GM18505 (cell line): ENCODE results near the gene RAB5B.
"Not testable (repeated sequence)": the region's sequence is repeated elsewhere in the genome, so short reads cannot be mapped to it uniquely, and the experiment has no call there.

Experiments used
- ATAC-seq: cut with Tn5 transposase; IDR thresholded peaks from one replicate; pipeline ENCODE4 v1.9.1; 2021; ENCODE audit not compliant: unreplicated experiment
- POLR2A ChIP-seq: IDR thresholded peaks from 4 replicates; pipeline ENCODE4 v1.6.1; 2011; ENCODE audit warnings: borderline replicate concordance; ENCODE audit not compliant: insufficient read depth, insufficient read length; ENCODE audit errors: extremely low read depth

The RAB5B gene

DNA sequence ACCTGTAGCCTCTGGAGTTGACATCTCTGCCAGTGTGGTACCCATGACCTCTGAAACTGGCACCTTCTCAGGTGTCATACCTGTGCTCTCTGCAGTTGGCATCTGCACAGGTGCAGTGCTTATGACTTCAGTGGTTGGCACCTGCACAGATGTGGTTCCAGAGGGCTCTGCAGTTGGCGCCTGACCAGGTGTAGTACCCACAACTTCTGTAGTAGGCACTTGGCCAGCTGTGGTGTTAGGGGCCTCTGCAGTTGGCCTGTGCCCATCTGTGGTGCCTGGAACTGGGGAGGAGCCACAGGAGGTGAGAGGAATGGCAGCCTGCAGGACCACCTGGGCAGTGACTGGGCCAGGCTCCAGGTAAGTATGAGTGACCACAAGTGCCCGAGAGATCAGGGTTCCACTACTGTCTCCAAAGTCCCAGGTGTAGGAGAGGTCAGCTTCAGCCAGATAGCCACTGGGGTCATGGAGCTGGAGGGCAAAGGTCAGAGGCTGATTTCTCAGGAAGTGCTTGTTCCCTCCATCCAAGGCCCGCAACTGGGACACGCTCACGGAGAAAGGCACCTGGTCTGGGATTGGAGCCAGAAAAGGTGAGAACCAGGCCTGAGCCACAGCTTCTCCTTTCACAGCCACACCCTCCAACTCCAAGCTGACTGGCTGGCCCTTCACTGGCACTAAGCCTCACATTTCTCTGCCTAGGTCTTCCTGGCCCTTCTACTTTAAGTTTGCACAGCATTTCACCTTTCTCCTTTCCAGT is 16.6 kb upstream of the RAB5B start:
- TF ChIP-seq POLR2A = no peak

GRCh38 chr12:55963760-55964159 is 10.1 kb upstream of the RAB5B start:
- no peak for TF ChIP-seq POLR2A
- ATAC-seq = no peak

More for the DNA sequence above, 16.6 kb upstream of the RAB5B start:
- no peak for ATAC-seq

DNA sequence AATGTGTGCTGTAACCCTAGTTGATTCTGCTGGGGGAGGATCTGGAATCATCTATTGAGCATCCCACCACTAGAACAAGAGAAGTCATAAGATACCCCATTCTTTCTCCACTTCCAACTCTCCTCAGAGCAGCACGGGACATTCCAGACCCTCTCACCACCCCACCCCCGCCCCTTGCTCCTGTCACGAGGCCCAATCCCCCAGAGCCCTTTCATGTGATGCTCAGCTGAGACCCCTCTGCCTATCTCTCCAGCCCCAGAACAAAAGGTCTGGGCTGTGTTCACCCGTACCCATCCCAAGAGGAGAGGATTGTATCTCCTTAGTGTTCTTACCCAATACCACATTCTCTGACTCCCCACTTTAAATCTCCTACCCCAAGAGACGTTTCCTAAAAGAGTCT is 8.6 kb upstream of the RAB5B start:
- no peak for TF ChIP-seq POLR2A
- ATAC-seq = no peak

DNA sequence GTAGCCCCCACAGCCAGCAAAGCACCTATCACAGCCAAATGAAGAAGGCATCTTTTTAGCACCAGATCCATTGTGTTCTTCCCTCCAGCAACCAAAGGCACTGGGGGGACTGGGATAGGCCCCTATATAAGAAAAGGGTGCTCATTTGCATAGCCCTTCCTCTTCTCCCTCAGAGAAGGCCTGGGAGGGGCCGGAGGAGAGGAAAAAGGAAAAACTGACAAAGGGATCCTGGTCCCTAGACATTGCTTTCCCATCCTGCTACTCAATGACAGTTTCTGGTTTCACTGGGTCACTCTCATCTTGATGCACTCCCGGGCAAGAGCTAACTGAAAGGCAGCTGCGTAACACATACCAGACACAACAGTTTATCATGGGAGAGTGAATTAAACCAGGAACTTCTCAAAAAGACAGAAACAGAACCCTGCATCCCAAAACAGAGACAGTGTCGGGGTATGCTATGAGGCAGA is 7.9 kb upstream of the RAB5B start, which contains the start of gene PMEL:
PMEL (minus strand) TSS at position 102 of the 467 bp plus-strand sequence; CDS start at position 71, 31 bp downstream.
- no peak for TF ChIP-seq POLR2A
- no peak for ATAC-seq

DNA sequence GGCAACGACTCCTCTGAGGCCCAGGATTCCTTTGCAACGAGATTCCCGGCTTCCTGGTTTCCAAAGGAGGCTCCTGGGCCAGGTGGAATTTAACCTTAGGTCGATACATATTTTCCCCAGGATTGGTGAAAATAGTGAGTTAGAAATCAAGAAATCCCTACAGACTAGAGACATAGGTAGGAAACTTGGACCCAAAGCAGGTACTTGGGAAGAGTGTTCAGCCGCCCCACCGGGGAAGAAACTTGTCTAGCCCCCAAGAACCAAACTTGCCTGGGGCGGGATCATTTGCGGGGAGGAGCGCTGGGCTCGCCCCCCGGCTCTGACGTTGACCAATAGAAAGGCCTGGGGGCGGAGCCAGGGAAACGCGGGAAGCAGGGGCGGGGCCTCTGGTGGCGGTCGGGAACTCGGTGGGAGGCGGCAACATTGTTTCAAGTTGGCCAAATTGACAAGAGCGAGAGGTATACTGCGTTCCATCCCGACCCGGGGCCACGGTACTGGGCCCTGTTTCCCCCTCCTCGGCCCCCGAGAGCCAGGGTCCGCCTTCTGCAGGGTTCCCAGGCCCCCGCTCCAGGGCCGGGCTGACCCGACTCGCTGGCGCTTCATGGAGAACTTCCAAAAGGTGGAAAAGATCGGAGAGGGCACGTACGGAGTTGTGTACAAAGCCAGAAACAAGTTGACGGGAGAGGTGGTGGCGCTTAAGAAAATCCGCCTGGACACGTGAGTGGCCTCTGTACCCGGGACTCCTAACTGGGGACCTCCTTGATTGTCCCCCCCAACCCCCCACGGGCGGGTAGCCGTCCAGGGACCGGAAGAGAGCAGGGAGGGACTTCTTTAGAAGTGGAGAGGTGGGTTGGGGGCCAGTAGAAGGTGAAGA is 7.2 kb upstream of the RAB5B start, which contains the start of gene CDK2:
CDK2 (plus strand) TSS at position 423 of the 874 bp plus-strand sequence; CDS start at position 602, 179 bp downstream.
- peak; percentile 90 for ATAC-seq
- TF ChIP-seq POLR2A = peak; percentile 77

GRCh38 chr12:55969356-55969755 is 4.5 kb upstream of the RAB5B start:
- ATAC-seq = no peak
- no peak for TF ChIP-seq POLR2A

GRCh38 chr12:55970775-55971174 is 3.1 kb upstream of the RAB5B start:
- TF ChIP-seq POLR2A = no peak

GRCh38 chr12:55972042-55972441 is 1.8 kb upstream of the RAB5B start:
- TF ChIP-seq POLR2A = no peak
- no peak for ATAC-seq

More at GRCh38 chr12:55970775-55971174, 3.1 kb upstream of the RAB5B start:
- ATAC-seq = no peak

GRCh38 chr12:55972456-55972855 is 1.4 kb upstream of the RAB5B start:
- no peak for ATAC-seq
- TF ChIP-seq POLR2A = no peak

DNA sequence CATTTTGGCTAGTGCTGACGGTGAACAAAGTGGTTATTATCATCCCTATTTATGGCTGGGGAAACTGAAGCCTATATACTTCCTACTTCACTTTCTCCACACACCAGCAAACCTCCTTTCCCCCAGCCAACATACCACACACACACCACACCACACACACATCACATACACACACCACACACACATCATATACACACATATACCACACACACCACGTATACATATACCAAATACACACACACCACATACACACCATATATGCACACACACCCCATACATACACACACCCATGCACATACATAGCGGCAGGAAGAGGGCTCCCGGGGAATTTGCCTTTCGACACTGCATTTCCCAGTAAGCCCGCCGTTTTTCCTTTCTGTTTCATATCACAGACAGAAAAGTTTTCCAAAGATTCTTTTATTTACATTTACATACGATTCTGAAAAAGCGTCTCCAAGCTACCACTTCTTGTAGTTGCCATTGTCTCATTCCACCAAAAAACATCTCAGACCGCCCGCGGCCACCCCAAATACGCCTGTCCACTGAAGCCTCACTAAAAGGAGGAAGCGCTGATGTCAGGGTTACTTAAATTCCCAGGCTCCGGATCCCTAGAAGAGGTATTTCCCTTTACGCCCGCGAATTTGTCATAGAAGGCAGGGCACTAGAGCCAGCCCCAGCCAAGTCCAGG is 823 bp upstream of the RAB5B start:
- no peak for ATAC-seq
- no peak for TF ChIP-seq POLR2A

GRCh38 chr12:55974308-55974730 is 441 bp downstream of the RAB5B start:
- ATAC-seq = peak; percentile 14
- TF ChIP-seq POLR2A = no peak

DNA sequence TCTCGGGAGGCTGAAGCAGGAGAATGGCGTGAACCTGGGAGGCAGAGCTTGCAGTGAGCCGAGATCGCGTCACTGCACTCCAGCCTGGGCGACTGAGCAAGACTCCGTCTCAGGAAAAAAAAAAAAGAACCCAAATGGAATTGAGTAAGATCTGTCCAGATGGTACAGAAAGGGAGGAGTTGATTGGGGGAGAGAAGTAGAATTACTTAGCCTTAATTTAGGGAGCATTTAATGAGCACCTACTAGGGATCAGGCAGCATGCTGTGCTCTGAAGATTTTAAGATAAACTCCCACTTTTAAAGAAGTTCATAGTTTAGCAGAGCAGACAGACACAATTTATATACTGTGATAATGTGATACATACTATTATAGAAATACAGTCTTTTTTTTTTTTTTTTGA is 4.5 kb downstream of the RAB5B start:
- ATAC-seq = no peak

DNA sequence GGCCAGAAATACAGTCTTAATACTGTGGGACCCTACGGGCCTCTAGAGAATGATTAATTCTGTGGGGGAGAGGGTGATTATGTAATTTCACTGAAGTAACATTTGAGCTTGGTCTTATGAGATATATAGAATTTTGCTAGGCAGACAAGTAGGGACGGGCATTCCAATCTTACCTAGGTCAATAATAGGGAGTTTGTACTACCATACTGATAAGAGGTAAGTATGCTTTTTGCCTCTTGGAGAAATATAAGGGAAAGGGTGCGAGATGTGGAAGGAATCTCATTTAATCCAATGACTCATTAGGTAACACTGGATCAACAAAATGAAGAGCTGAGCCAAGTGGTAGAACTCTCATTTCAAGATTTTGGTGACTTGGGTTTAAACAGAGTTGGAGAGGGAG is 5.2 kb downstream of the RAB5B start:
- no peak for ATAC-seq
- no peak for TF ChIP-seq POLR2A

More for the DNA sequence above, 4.5 kb downstream of the RAB5B start:
- TF ChIP-seq POLR2A = no peak

DNA sequence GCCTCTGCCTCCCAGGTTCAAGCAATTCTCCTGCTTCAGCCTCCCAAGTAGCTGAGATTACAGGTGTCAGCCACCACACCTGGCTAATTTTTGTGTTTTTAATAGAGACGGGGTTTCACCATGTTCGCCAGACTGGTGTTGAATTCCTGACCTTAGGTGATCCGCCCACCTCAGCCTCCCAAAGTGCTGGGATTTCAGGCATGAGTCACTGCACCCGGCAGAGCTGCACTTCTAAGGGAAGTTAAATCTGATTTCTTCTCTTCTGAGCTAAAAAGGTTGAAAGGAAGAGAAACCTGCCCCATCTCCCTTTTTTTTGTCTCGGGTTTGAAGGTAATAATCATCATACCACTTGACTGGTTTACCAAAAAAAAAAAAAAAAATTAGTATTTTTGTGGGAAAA is 8.0 kb downstream of the RAB5B start:
- not testable (repeated sequence) for ATAC-seq
